Measurements from ENCODE around the gene CTXND1. TPM values are rescaled to one million over a fixed set of nuclear protein-coding genes. Genes with fewer than 3 reads are reported as not detected.

Gene CTXND1
- total RNA-seq, 1 experiment from 2014 or later, result not detected

GRCh38 chr15:80266113-80266512, 14.1 kb upstream of the CTXND1 start:
- H3K27me3 ChIP-seq (ENCODE audit: insufficient read depth, low read length), result peaks cover 3% of the 10 kb centered on the region; the same call in 1 of the 2 replicates
- no peaks in the 10 kb centered on the region for H3K9me3 ChIP-seq (ENCODE audit: control insufficient read depth, low read depth, low read length)
- H3K23me2 ChIP-seq (ENCODE audit: insufficient read length, low read depth, low read length, poor library complexity, severe bottlenecking), result no peaks in the 10 kb centered on the region
- Mint-ChIP-seq H3K27ac (no peak overlapping the region), H3K4me3 (no peak overlapping the region), H3K4me1 (no peaks in the 10 kb centered on the region), H3K9me3 (no peaks in the 10 kb centered on the region), H3K36me3 (ENCODE audit: insufficient read depth in 1 of 3, low read depth in 3 of 3) (no peaks in the 10 kb centered on the region), H3K27me3 (ENCODE audit: low read depth) (peaks cover 72% of the 10 kb centered on the region)
- TF ChIP-seq CTCF (conservative IDR thresholded peaks at IDR 0.05), result no peak
- no peak overlapping the region for H2BK120ac ChIP-seq (ENCODE audit: low read depth, low read length, poor library complexity, severe bottlenecking)
- no peak overlapping the region for H3T11ph ChIP-seq (ENCODE audit: low read length)
- H3K4me1 ChIP-seq (ENCODE audit: insufficient read depth, low read length), result no peaks in the 10 kb centered on the region
- no peaks in the 10 kb centered on the region for H4K20me1 ChIP-seq (ENCODE audit: control insufficient read depth, insufficient read depth, insufficient read length)
- H3K4me2 ChIP-seq (ENCODE audit: insufficient read depth, insufficient read length, low read length), result no peak overlapping the region
- no peak overlapping the region for H2BK5ac ChIP-seq (ENCODE audit: insufficient read length, low read length)
- H4K91ac ChIP-seq (ENCODE audit: insufficient read length, low read depth, low read length), result no peak overlapping the region
- no peak overlapping the region for H3K23ac ChIP-seq (ENCODE audit: insufficient read length, low read depth, low read length)
- H2AK5ac ChIP-seq (ENCODE audit: insufficient read length, low read length), result no peak overlapping the region
- H3K14ac ChIP-seq (ENCODE audit: insufficient read depth, low read length), result no peak overlapping the region
- H4K5ac ChIP-seq (ENCODE audit: insufficient read length, low read depth, low read length), result no peak overlapping the region
- H3K18ac ChIP-seq (ENCODE audit: insufficient read length, low read depth, low read length), result no peak overlapping the region
- H4K8ac ChIP-seq (replicated peaks; ENCODE audit: insufficient read length, low read depth, low read length), result no peak overlapping the region
- no peak overlapping the region for H2BK15ac ChIP-seq (ENCODE audit: low read depth, low read length)
- no peaks in the 10 kb centered on the region for H3K79me2 ChIP-seq (ENCODE audit: insufficient read depth, low read length)
- DNase-seq, result no peak
- no CpG with 5 or more reads among the region's 3 CpGs for WGBS (ENCODE audit: extremely low coverage, insufficient read length, low lambda C conversion rate)
- no peak overlapping the region for H2BK20ac ChIP-seq (ENCODE audit: low read depth, low read length, poor library complexity, severe bottlenecking)
- H2BK12ac ChIP-seq (ENCODE audit: insufficient read length, low read depth, low read length), result no peak overlapping the region
- no peak overlapping the region for H3K27ac ChIP-seq (ENCODE audit: insufficient read length, low read depth, low read length)
- no peak overlapping the region for H3K56ac ChIP-seq (ENCODE audit: insufficient read length, low read depth, low read length)
- H3K4ac ChIP-seq (ENCODE audit: low read depth, low read length), result no peak overlapping the region
- H3K9ac ChIP-seq (ENCODE audit: extremely low read depth, insufficient read length, low read length), result no peak overlapping the region
- H3K79me1 ChIP-seq (ENCODE audit: insufficient read depth, low read depth, low read length, poor library complexity, severe bottlenecking), result no peaks in the 10 kb centered on the region
- H2AFZ ChIP-seq (ENCODE audit: low read length), result no peak overlapping the region
